Measurements from ENCODE around the gene BARHL2. TPM values are rescaled to one million over a fixed set of nuclear protein-coding genes. Genes with fewer than 3 reads are reported as not detected.

The BARHL2 gene
- polyA plus RNA-seq, 1 donor (not counting 4 experiments of a cell fraction or from before 2014, with no cell fraction given), result not detected

GRCh38 chr1:90675161-90675847 is 41.8 kb downstream of the BARHL2 start:
- no peak overlapping the region for H3K4me2 ChIP-seq (ENCODE audit: control insufficient read depth, extremely low read depth, insufficient read depth, low read depth, low read length)
- no peaks in the 10 kb centered on the region for H3K4me1 ChIP-seq (ENCODE audit: control insufficient read depth, extremely low read depth, insufficient read depth, low read length)
- H3K9me3 ChIP-seq (ENCODE audit: control insufficient read depth, low read depth, low read length), result no peaks in the 10 kb centered on the region
- FAIRE-seq (no peak), DNase-seq (ENCODE audit: low read depth, low spot score) (no peak)
- no peak overlapping the region for H2AFZ ChIP-seq (ENCODE audit: control insufficient read depth, low read length)
- H3K9ac ChIP-seq (ENCODE audit: control insufficient read depth, extremely low read depth, insufficient read depth, low read length), result no peak overlapping the region
- no peak overlapping the region for H3K27ac ChIP-seq (ENCODE audit: control insufficient read depth, insufficient read depth, low read length)
- TF ChIP-seq EZH2 (IDR thresholded peaks at IDR 0.05; ENCODE audit: low read length) (no peak), CTCF (optimal IDR thresholded peaks at IDR 0.05 in 1 of 3, IDR thresholded peaks at IDR 0.05 in 1 of 3, conservative IDR thresholded peaks at IDR 0.05 in 1 of 3; ENCODE audit: extremely low read depth in 1 of 3, insufficient read depth in 2 of 3, low read length in 3 of 3) (no peak)
- no peak overlapping the region for H3K4me3 ChIP-seq (ENCODE audit: control insufficient read depth in 2 of 3, extremely low read depth in 1 of 3, insufficient read depth in 2 of 3, low read depth in 1 of 3, low read length in 3 of 3)
- H3K27me3 ChIP-seq (ENCODE audit: control insufficient read depth, extremely low read depth, insufficient read depth, low read length), result no peaks in the 10 kb centered on the region
- H3K79me2 ChIP-seq (ENCODE audit: control insufficient read depth, insufficient read depth, low read length), result no peaks in the 10 kb centered on the region
- H4K20me1 ChIP-seq (ENCODE audit: control insufficient read depth, extremely low read depth, insufficient read depth, low read length), result no peaks in the 10 kb centered on the region
- no peaks in the 10 kb centered on the region for H3K9me1 ChIP-seq (ENCODE audit: control insufficient read depth, extremely low read depth, insufficient read depth, low read length)
- dilution Hi-C loops (cut with MboI; ENCODE audit: extremely low pct_ligation_motif_present, low sequenced_read_pairs), result no loop called here
- H3K36me3 ChIP-seq (ENCODE audit: control insufficient read depth in 2 of 2, extremely low read depth in 1 of 2, insufficient read depth in 2 of 2, low read length in 2 of 2), result no peaks in the 10 kb centered on the region

DNA sequence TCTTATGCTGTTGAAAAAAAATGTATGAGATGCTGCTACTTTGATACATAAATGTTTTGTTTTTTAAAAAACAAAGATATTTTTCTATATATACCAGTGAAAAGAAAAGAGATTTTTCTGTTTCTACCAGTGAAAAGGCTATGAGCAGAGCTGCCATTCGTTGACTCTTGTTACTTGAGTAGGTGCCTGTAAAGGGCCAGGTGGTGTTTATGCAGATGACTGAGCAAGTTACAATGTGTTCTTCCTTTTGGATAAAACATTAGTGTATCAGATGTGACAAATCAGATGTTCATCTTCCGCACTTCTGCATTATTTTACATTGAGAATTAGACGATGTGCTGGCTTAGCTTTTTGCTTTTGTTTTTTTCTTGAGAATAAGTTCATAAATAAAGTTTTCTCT is 45.4 kb downstream of the BARHL2 start:
- dilution Hi-C loops (cut with MboI; ENCODE audit: extremely low pct_ligation_motif_present, low sequenced_read_pairs), result no loop called here
- no peaks in the 10 kb centered on the region for H3K36me3 ChIP-seq (ENCODE audit: control insufficient read depth in 2 of 2, extremely low read depth in 1 of 2, insufficient read depth in 2 of 2, low read length in 2 of 2)
- no peaks in the 10 kb centered on the region for H3K79me2 ChIP-seq (ENCODE audit: control insufficient read depth, insufficient read depth, low read length)
- H3K4me2 ChIP-seq (ENCODE audit: control insufficient read depth, extremely low read depth, insufficient read depth, low read depth, low read length), result no peak overlapping the region
- no peaks in the 10 kb centered on the region for H4K20me1 ChIP-seq (ENCODE audit: control insufficient read depth, extremely low read depth, insufficient read depth, low read length)
- H3K27ac ChIP-seq (ENCODE audit: control insufficient read depth, insufficient read depth, low read length), result no peak overlapping the region
- no peak overlapping the region for H2AFZ ChIP-seq (ENCODE audit: control insufficient read depth, low read length)
- H3K9me1 ChIP-seq (ENCODE audit: control insufficient read depth, extremely low read depth, insufficient read depth, low read length), result no peaks in the 10 kb centered on the region
- no peaks in the 10 kb centered on the region for H3K9me3 ChIP-seq (ENCODE audit: control insufficient read depth, low read depth, low read length)
- H3K9ac ChIP-seq (ENCODE audit: control insufficient read depth, extremely low read depth, insufficient read depth, low read length), result no peak overlapping the region
- FAIRE-seq, result no peak
- no peaks in the 10 kb centered on the region for H3K4me1 ChIP-seq (ENCODE audit: control insufficient read depth, extremely low read depth, insufficient read depth, low read length)
- no peak overlapping the region for H3K4me3 ChIP-seq (ENCODE audit: control insufficient read depth in 2 of 3, extremely low read depth in 1 of 3, insufficient read depth in 2 of 3, low read depth in 1 of 3, low read length in 3 of 3)
- TF ChIP-seq EZH2 (IDR thresholded peaks at IDR 0.05; ENCODE audit: low read length), result no peak
- no peaks in the 10 kb centered on the region for H3K27me3 ChIP-seq (ENCODE audit: control insufficient read depth, extremely low read depth, insufficient read depth, low read length)
- DNase-seq (ENCODE audit: low read depth, low spot score), result no peak

- Histone ChIP-seq H3K9ac (ENCODE audit: control insufficient read depth, extremely low read depth, insufficient read depth, low read length) (no peak overlapping the region), H4K20me1 (ENCODE audit: control insufficient read depth, extremely low read depth, insufficient read depth, low read length) (no peaks in the 10 kb centered on the region), H3K4me3 (ENCODE audit: control insufficient read depth in 2 of 3, extremely low read depth in 1 of 3, insufficient read depth in 2 of 3, low read depth in 1 of 3, low read length in 3 of 3) (no peak overlapping the region), H3K36me3 (ENCODE audit: control insufficient read depth in 2 of 2, extremely low read depth in 1 of 2, insufficient read depth in 2 of 2, low read length in 2 of 2) (no peaks in the 10 kb centered on the region), H3K4me2 (ENCODE audit: control insufficient read depth, extremely low read depth, insufficient read depth, low read depth, low read length) (no peak overlapping the region), H3K27me3 (ENCODE audit: control insufficient read depth, extremely low read depth, insufficient read depth, low read length) (no peaks in the 10 kb centered on the region), H3K4me1 (ENCODE audit: control insufficient read depth, extremely low read depth, insufficient read depth, low read length) (no peaks in the 10 kb centered on the region), H3K9me3 (ENCODE audit: control insufficient read depth, low read depth, low read length) (no peaks in the 10 kb centered on the region), H3K27ac (ENCODE audit: control insufficient read depth, insufficient read depth, low read length) (no peak overlapping the region), H2AFZ (ENCODE audit: control insufficient read depth, low read length) (no peak overlapping the region), H3K79me2 (ENCODE audit: control insufficient read depth, insufficient read depth, low read length) (no peaks in the 10 kb centered on the region), H3K9me1 (ENCODE audit: control insufficient read depth, extremely low read depth, insufficient read depth, low read length) (no peaks in the 10 kb centered on the region)
- DNase-seq (ENCODE audit: low read depth, low spot score) (no peak), FAIRE-seq (no peak)
- TF ChIP-seq EZH2 (IDR thresholded peaks at IDR 0.05; ENCODE audit: low read length) (no peak), CTCF (optimal IDR thresholded peaks at IDR 0.05 in 1 of 3, IDR thresholded peaks at IDR 0.05 in 1 of 3, conservative IDR thresholded peaks at IDR 0.05 in 1 of 3; ENCODE audit: extremely low read depth in 1 of 3, insufficient read depth in 2 of 3, low read length in 3 of 3) (no peak)
- dilution Hi-C loops (cut with MboI; ENCODE audit: extremely low pct_ligation_motif_present, low sequenced_read_pairs), result no loop called here
Observed at GRCh38 chr1:90671251-90671650, 45.9 kb downstream of the BARHL2 start.

All from keratinocyte (primary cell).